K562 (cell line): ENCODE results near the gene RAB5A. TPM values are rescaled to one million over a fixed set of nuclear protein-coding genes. Genes with fewer than 3 reads are reported as not detected.

Experiments
- BCLAF1 ChIP-seq, 2 experiments: fragments of 450-650 bp in 1 of 2; IDR thresholded peaks; 2 replicates each; pipeline ENCODE4 v1.6.1; 2011 to 2017; ENCODE audit warnings: low read depth in 2 of 2, antibody characterized with exemption in 1 of 2, borderline replicate concordance in 1 of 2, low read length in 1 of 2, mild to moderate bottlenecking in 1 of 2, mixed read lengths in 1 of 2; ENCODE audit not compliant: control insufficient read depth in 1 of 2
- EZH2 ChIP-seq: IDR thresholded peaks from 2 replicates; pipeline ENCODE4 v1.6.1; 2012; ENCODE audit warnings: low read depth, mild to moderate bottlenecking, inconsistent platforms, low read length, borderline replicate concordance
- FIP1L1 ChIP-seq: fragments of 200-400 bp; formaldehyde crosslinking; IDR thresholded peaks from 2 replicates; pipeline ENCODE4 v1.6.1; 2018; ENCODE audit warnings: mild to moderate bottlenecking, low read depth, low read length; ENCODE audit not compliant: poor library complexity, severe bottlenecking
- FOXP1 ChIP-seq: sonication (generic); formaldehyde crosslinking; IDR thresholded peaks from 2 replicates; pipeline ENCODE4 v1.8.0; 2022; ENCODE audit warnings: mild to moderate bottlenecking, missing genetic modification reagents
- GATAD2A ChIP-seq: fragments of 450-650 bp; IDR thresholded peaks from 2 replicates; pipeline ENCODE4 v1.6.1; 2017
- HCFC1 ChIP-seq: IDR thresholded peaks from 2 replicates; pipeline ENCODE4 v1.6.1; 2012; ENCODE audit warnings: low read depth, low read length, improper control_type of control experiment
- HNRNPL ChIP-seq: fragments of 200-400 bp; formaldehyde crosslinking; IDR thresholded peaks from 2 replicates; pipeline ENCODE4 v1.6.1; 2017; ENCODE audit warnings: low read depth, mild to moderate bottlenecking, low read length
- MYBL2 ChIP-seq, 2 experiments: fragments of 450-650 bp in 1 of 2; sonication (generic) in 1 of 2; formaldehyde crosslinking in 1 of 2; IDR thresholded peaks; 2 replicates each; pipeline versions ENCODE4 v1.6.1 to v1.8.1; 2017 to 2022; ENCODE audit warnings: borderline replicate concordance in 1 of 2, inconsistent platforms in 1 of 2, low read depth in 1 of 2, mild to moderate bottlenecking in 1 of 2, missing genetic modification reagents in 1 of 2, moderate library complexity in 1 of 2
- NCOA2 ChIP-seq, 2 experiments: fragments of 450-650 bp; IDR thresholded peaks; 2 replicates each; pipeline ENCODE4 v1.6.1; 2018; ENCODE audit warnings: mild to moderate bottlenecking in 2 of 2, moderate library complexity in 1 of 2; ENCODE audit not compliant: partially characterized antibody in 2 of 2
- POLR2AphosphoS2 ChIP-seq: IDR thresholded peaks from 2 replicates; pipeline ENCODE4 v1.6.1; 2012; ENCODE audit warnings: low read length, improper control_type of control experiment
- TCF7L2 ChIP-seq: fragments of 150-350 bp; IDR thresholded peaks from 2 replicates; pipeline ENCODE4 v1.6.1; 2016; ENCODE audit warnings: low read depth, mild to moderate bottlenecking, low read length, moderate library complexity
- TEAD4 ChIP-seq, 2 experiments: sonication (generic) in 1 of 2; formaldehyde crosslinking in 1 of 2; IDR thresholded peaks; 2 replicates each; pipeline versions ENCODE4 v1.6.1 to v1.8.0; 2012 to 2022; ENCODE audit warnings: borderline replicate concordance in 1 of 2, inconsistent platforms in 1 of 2, low read length in 1 of 2, mild to moderate bottlenecking in 1 of 2, missing genetic modification reagents in 1 of 2
- TSHZ1 ChIP-seq: fragments of 250-450 bp; sonication (Bioruptor Pico); IDR thresholded peaks from 2 replicates; pipeline ENCODE4 v1.4.0; 2020; ENCODE audit warnings: mild to moderate bottlenecking, moderate library complexity
- ZC3H11A ChIP-seq: IDR thresholded peaks from 2 replicates; pipeline ENCODE4 v1.6.1; 2012; ENCODE audit warnings: low read depth, low read length, improper control_type of control experiment
- ZFP36 ChIP-seq: fragments of 150-350 bp; IDR thresholded peaks from 2 replicates; pipeline ENCODE4 v1.6.1; 2018; ENCODE audit warnings: low read length, low read depth; ENCODE audit not compliant: partially characterized antibody
- ZNF121 ChIP-seq: sonication (generic); formaldehyde crosslinking; conservative IDR thresholded peaks from 2 replicates; pipeline ENCODE4 v1.8.0; 2022; ENCODE audit warnings: missing genetic modification reagents
- ZNF217 ChIP-seq: sonication (generic); formaldehyde crosslinking; IDR thresholded peaks from 2 replicates; pipeline ENCODE4 v1.8.0; 2022; ENCODE audit warnings: mild to moderate bottlenecking, missing genetic modification reagents
- ZNF324 ChIP-seq: fragments of 250-450 bp; sonication (Bioruptor Pico); IDR thresholded peaks from 2 replicates; pipeline ENCODE4 v1.4.0; 2020; ENCODE audit warnings: mild to moderate bottlenecking
- polyA plus RNA-seq, 8 experiments: library from polyadenylated mRNA; depleted of rRNA in 4 of 8; stranded (reverse) in 5 of 8; unstranded in 3 of 8; fragments of >200 nt; fragmentation: Nextera tagmentation in 2 of 8; fragmentation: Illumina TruSeq in 1 of 8; extraction: Ambion mirVana in 2 of 8; extraction: Trizol in 1 of 8; gene quantifications; 2 replicates each; pipeline versions ENCODE4 v1.2.1 to v1.2.3, GENCODE V29; 2011 to 2014; ENCODE audit warnings: inconsistent platforms in 1 of 8, missing spikeins in 1 of 8
- total RNA-seq, 7 experiments: library from RNA; depleted of rRNA in 6 of 7; stranded (reverse); fragments of >200 nt in 6 of 7; fragmentation: Illumina TruSeq in 2 of 7; extraction: Trizol in 2 of 7; gene quantifications; 2 replicates each; pipeline versions ENCODE4 v1.2.1 to v1.2.3, GENCODE V29; 2011 to 2021; ENCODE audit warnings: low replicate concordance in 1 of 7
- TF ChIP-seq, protein P1 (sequence below): fragments of 450-650 bp; IDR thresholded peaks from 2 replicates; pipeline ENCODE4 v1.6.1; 2018; ENCODE audit warnings: mild to moderate bottlenecking, low read depth; ENCODE audit not compliant: partially characterized antibody

Gene RAB5A
- total and polyA plus RNA-seq, 9 of the 15 experiments (the other 6 are each of a cell fraction or from before 2014, with no cell fraction given) = 28.3 to 64.2 (median 49.0) TPM

- TF ChIP-seq TSHZ1 = no peak
- TF ChIP-seq EZH2 = no peak
- no peak; the same call in 1 of the 2 replicates for TF ChIP-seq HCFC1
- TF ChIP-seq ZC3H11A = no peak
- TF ChIP-seq ZFP36 = no peak
- TF ChIP-seq, protein P1, sequence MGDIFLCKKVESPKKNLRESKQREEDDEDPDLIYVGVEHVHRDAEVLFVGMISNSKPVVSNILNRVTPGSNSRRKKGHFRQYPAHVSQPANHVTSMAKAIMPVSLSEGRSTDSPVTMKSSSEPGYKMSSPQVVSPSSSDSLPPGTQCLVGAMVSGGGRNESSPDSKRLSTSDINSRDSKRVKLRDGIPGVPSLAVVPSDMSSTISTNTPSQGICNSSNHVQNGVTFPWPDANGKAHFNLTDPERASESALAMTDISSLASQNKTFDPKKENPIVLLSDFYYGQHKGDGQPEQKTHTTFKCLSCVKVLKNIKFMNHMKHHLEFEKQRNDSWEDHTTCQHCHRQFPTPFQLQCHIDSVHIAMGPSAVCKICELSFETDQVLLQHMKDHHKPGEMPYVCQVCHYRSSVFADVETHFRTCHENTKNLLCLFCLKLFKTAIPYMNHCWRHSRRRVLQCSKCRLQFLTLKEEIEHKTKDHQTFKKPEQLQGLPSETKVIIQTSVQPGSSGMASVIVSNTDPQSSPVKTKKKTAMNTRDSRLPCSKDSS = no peak
- TF ChIP-seq BCLAF1 (IDR thresholded peaks at IDR 0.05; ENCODE audit: borderline replicate concordance in 1 of 2, control insufficient read depth in 1 of 2, low read depth in 2 of 2, low read length in 1 of 2) = no peak
- TF ChIP-seq POLR2AphosphoS2 = no peak
- no peak for TF ChIP-seq NCOA2 (IDR thresholded peaks at IDR 0.05; ENCODE audit: partially characterized antibody in 2 of 2)
- no peak; the same call in 1 of the 2 replicates for TF ChIP-seq ZNF324 (CRISPR knock-in tag)
- TF ChIP-seq FIP1L1 = peak; percentile 64
- TF ChIP-seq GATAD2A = 0 out of 2 replicates have a peak, but pooled peaks have one; percentile 40
- TF ChIP-seq TCF7L2 = no peak
- no peak for TF ChIP-seq ZNF121
- TF ChIP-seq ZNF217 = no peak
- no peak for TF ChIP-seq MYBL2 (IDR thresholded peaks at IDR 0.05; ENCODE audit: low read depth)
- no peak for TF ChIP-seq MYBL2 (CRISPR knock-in tag; IDR thresholded peaks at IDR 0.05; ENCODE audit: borderline replicate concordance)
- TF ChIP-seq HNRNPL = no peak
- TF ChIP-seq TEAD4 (IDR thresholded peaks at IDR 0.05; ENCODE audit: low read length) = no peak
- TF ChIP-seq TEAD4 (CRISPR knock-in tag; IDR thresholded peaks at IDR 0.05; ENCODE audit: borderline replicate concordance) = 0 out of 2 replicates have a peak, but pooled peaks have one; percentile 2
- TF ChIP-seq FOXP1 = 0 out of 2 replicates have a peak, but pooled peaks have one; percentile 43
These were observed 790 bp downstream of the RAB5A start (continued) for GRCh38 chr3:19947549-19948225.
